GM18526 (cell line): ENCODE measurements around the gene LBR.

Source experiments
- POLR2A ChIP-seq: IDR thresholded peaks from 3 replicates; pipeline ENCODE4 v1.6.1; 2011; ENCODE audit not compliant: insufficient read length; ENCODE audit errors: extremely low read depth

LBR gene

DNA sequence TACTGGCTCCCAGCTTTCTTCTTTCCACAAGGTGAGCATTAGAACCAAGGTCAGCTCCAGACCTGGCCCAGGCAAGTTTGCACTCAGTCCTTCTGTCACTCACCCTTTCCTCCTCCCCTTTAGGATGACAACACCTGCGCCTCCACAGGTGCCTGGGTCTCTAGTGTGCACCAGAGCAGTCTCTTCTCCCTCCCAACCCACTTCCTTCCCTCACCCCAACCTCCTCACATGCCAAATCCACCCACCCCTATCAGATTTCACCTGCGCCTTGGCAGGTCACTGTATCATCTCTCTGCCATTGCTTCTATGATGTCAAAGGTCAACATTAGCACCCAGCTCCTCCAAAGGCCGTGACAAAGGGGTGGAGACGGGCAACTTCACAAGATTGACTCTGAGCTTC, 38.0 kb downstream of the LBR start:
- TF ChIP-seq POLR2A, result no peak

DNA sequence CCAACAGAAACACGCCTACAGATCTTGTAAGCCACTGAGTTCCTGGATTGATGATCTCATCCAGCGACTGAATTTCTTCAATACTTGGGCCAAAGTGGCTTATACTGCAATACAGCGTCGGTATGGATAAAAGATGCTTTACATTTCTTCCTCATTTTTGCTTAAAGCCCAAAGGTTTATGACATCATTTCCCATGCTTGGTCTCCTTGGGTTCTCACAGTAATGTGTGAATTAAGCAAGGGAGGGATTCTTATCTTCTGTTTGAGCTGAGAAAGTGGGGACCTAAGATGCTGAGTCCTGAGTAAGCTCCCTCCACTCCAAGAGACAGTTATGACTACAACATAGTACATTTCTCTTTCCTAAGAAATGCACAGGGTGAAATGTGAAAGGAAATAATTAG, 39.5 kb downstream of the LBR start:
- no peak for TF ChIP-seq POLR2A

DNA sequence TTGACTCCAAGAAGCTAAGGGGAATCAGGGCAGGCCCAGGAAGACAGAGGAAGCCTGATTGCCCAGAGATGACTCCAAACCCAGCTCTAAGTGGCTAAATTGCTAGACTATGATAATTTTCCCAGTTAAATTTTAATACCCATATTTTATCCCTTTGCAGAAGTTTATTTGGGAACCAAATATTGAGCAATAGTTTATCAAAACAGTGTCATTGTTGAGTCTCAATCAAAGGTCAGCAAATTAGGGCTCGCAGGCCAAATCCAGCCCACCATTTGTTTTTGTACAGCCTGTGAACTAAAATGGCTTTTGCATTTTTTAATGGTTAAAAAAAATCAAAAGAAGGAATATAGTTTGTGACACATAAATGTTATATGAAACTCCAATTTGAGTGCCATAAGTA, 47.1 kb downstream of the LBR start:
- TF ChIP-seq POLR2A, result no peak

DNA sequence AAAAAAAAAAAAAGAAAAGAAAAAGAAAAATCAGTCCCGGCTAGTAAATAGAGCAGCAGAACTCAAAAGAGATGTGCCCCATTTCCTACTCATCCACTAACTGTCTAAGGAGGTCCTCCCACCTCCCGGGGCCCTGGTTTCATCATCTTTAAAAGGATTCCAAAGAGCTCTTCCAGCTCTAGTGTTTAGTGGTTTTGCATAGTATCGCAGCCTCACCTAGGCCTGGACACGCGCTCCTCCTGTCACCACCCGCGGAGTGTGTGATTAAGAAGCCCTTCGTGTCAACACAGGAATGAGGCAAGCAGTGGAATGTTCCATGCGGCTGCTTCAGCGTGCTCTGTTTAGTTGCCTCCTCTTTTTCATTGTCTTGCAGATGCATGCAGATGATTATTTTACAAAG, 49.0 kb downstream of the LBR start:
- TF ChIP-seq POLR2A, result no peak

DNA sequence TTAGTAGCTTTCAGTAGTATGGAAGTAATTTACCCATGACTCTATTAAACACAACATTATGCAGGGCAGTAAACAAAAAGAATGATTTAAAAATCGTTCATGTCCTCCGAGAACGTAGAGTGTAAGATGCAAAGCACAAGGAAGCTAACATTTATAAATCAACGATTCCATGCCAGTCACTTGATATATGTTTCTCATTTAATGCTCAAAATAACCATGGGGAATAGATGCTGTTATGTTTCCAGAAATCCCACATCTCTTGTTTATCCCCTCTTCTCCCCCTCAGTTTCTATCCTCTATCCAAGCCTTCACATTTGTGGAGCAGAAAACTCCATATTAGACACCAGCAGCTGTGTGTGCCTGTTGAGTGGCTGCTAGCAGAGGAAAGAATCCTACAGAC, 52.8 kb downstream of the LBR start:
- no peak for TF ChIP-seq POLR2A

DNA sequence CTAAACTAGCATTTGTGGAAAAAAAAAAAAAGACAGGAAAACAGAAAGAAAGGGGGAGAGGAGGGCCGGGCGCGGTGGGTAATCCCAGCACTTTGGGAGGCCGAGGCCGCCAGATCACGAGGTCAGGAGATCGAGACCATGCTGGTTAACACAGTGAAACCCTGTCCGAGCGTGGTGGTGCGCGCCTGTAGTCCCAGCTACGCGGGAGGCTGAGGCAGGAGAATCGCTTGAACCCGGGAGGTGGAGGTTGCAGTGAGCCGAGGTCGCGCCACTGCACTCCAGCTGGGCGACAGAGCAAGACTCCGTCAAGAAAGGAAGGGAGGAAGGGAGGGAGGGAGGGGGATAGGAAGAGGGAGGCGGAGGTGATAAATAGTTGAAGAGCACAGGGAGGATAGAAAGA, 54.7 kb downstream of the LBR start:
- TF ChIP-seq POLR2A, result no peak

DNA sequence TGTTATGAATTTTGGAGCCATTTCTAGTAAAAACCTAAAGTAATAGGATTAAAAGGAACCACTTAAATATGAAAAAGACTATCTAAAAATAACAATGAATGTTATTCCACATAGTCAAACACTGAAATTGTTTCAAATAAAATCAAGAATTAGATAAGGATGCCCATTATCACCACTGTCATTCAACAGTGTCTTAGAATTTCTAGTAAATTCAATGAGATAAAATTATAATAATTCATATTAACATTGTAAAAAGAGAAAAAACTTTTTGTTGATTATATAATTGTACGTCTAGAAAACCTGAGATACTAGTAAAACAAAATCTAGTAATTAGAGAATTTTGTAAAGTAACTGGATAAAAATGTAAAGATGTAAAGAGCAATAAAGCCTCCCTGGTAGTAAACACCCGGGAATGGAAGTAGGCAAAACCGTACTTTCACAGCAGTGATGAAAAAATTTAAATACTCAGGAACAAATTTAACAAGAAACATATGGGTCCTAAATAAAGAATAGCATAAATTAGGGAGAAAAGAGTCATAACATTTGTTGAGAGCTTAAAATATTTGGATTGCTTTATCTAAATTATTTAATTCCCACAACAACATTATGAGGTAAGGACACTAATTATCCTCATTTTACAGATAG, 56.4 kb downstream of the LBR start:
- TF ChIP-seq POLR2A, result no peak

DNA sequence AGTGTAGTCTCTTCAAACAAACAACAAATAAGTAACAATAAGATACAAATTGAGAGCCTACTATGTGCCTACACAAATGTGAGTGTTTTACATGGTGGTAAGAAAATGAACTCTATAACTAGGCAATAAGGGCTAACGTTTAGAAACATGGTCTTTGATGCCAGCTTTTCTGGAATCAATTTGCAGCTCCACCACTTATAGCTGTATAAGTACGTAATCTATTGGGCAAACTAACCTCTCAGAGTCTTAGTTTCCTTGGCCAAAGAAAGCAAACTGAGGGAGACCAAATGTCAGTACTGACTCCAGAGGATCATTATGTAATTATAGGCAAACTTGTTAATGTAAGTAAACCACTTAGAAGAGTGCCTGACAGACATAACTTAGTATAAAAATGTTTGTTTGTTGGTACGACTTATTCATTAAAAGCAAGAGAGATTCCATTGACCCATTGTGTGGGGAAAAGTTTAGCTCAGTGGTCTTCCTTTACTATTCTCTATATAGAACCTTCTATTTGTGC, 59.7 kb downstream of the LBR start:
- TF ChIP-seq POLR2A, result no peak

DNA sequence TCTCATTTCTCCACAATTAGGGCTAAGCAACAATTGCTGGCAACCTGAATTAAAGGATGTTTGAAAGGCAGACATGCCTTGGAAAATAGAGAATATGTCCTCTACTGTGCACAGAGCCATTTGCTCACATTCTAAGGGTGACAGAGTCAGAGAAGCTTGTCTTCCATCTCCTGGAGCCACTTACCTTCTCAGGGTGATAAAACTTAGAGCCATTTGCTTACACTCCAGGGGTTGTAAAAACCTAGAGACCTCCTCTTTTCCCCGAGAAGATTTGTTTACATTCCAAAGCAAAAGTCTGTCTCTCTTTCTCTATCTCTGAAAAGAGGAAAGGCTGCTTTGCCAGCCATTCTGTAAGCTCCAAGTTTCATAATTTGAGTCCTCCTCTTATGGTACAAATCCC, 61.3 kb downstream of the LBR start:
- no peak for TF ChIP-seq POLR2A

DNA sequence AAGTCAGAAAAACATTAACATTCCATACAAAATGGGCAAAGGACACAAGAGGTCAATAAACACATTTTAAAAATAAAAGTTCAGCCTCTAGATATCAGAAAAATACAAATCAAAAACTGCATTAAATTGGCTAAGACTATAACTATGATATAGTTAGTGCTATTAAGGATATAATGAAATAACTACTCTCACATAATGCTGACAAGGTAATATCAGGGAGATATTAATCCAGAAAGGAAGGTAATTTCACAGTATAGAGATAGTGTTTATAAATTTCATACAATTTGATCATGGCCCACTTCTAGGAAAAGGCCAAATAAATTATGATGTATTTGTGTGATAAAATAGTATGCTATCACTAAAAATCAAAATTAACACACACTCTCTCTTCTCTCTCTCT, 61.8 kb downstream of the LBR start:
- TF ChIP-seq POLR2A, result no peak

DNA sequence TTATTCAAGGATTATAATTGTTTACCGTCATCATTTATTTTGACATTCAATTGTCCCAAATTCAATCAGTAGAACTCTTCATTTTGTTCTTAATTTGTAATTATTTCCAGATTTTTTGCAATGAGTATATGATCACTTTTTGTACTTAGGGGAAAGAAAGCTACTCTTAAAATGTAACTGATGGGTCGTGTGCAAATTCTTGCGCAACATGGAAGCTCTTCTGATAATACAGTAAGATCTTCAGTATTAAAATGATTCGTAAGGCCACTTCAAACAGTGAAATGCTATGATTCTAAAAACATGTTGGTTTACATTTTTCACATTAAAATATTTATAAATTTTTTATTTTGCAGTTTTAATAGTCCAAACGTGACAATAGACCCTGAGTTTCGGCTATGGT, 63.4 kb downstream of the LBR start:
- no peak for TF ChIP-seq POLR2A

DNA sequence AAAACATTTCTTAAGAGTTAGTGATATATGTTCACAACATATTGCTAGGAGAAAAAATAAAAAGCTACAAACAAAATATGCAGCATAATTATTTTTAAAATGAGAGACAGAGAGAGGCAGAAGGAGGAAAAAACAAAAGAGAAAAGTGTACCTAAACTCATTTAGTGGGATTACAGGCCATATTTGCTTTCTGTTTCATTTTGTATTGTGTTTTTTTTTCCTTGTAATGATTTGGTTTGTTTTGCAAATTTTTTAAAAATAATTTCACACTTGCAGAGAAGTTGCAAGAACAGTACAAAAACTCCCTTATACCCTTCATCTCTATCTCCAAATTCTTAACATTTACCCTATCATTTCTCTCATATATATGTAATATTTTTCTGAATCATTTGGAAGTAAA, 65.0 kb downstream of the LBR start:
- no peak for TF ChIP-seq POLR2A

DNA sequence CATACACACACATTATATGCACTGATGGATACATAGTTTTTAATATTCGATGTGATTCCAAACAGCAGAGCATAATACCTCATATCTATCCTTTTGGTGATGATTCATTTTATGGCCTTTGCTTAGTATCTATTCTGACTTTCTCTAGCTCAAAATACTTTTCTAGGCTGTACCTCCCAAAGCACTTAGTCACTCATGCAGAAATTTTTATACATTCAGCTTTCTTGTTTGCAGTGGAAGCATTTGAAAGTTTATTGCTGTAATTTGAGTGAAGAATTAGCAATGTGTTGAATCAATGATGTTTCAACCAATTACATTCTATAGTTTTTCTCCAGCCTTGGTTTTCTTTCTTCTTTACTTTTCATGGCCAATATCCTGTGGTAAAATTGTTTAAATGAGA, 66.7 kb downstream of the LBR start:
- no peak for TF ChIP-seq POLR2A

DNA sequence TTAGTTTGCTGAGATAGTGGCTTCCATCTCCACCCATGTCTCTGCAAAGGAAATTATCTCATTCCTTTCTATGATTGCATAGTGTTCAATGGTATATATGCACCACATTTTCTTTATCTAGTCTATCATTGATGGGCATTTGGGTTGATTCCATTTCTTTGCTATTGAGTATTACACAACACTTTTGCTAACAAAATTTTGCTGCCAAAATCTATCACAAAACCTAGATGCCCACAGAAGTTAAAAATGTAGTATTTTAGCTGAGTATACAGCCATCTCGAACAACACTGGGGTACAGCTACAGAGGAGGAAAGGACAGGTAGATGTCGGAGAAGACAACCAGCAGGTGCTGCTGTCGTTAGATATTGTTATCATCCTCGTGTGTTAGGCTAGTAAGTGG, 67.7 kb downstream of the LBR start:
- no peak for TF ChIP-seq POLR2A

DNA sequence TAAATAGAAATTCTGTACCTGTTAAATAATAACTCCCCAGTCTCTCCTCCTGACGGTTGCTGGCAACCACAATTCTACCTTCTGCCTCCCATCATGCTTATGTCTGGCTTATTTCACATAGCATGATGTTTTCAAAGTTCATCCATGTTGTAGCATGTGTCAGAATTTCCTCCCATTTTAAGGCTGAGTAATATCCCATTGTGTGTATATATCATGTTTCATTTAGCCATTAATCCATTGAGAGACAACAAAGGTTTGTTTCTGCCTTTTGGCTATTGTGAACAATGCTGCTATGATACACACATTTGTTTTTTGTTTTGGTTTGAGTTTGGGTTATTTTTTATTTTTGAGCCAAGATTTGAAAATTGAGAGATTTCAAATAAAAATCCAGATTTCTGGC, 72.0 kb downstream of the LBR start:
- no peak for TF ChIP-seq POLR2A

DNA sequence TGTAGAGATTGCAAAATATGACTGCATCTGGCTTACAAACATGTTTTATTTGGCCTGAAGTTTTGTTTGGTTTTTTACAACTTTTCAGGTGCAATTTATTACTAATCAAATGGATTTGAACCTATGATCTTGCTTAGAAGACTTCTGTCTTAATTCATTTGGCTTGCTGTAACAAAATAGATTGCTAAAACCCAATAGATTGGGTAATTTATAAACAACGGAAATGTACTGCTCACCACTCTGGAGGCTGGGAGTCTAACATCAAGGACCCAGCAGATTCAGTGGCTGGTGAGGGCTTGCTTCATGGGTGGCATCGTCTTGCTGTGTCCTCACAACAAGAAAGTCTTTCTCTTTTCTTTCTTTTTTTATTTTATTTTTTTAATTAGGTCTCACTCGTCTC, 72.9 kb downstream of the LBR start:
- TF ChIP-seq POLR2A, result no peak
